WTC11 (cell line): ENCODE data around the gene IL18BP. TPM values are rescaled to one million over a fixed set of nuclear protein-coding genes. Genes with fewer than 3 reads are reported as not detected.

Experiments
- ATAC-seq: fragments of 200-7000 bp; cut with Tn5 transposase; 2 replicates; pipeline ENCODE4 v1.10.0; 2021; ENCODE audit warnings: mild to moderate bottlenecking, moderate library complexity
- CTCF ChIA-PET: fragments of 300-600 bp; sonication (Branson Sonifier 250); formaldehyde crosslinking; loops from one replicate; lab custom pipeline; 2021; ENCODE audit warnings: antibody characterized with exemption; lab: Charles Lee
- POLR2A ChIA-PET: fragments of 350-600 bp; sonication (Branson Sonifier 250); formaldehyde crosslinking; loops from one replicate; lab custom pipeline; 2021; ENCODE audit warnings: antibody characterized with exemption; lab: Charles Lee
- DNase-seq: peaks from one replicate; pipeline ENCODE4 v3.0.0; 2021; ENCODE audit warnings: low spot score
- H3K27ac Mint-ChIP-seq: 2 replicates; pipeline ENCODE4 v1.8.0; 2021; ENCODE audit warnings: mixed read lengths
- H3K27me3 Mint-ChIP-seq: 2 replicates; pipeline ENCODE4 v1.8.0; 2021; ENCODE audit warnings: low read depth, mild to moderate bottlenecking, moderate library complexity, mixed read lengths
- H3K36me3 Mint-ChIP-seq: 2 replicates; pipeline ENCODE4 v1.8.0; 2021; ENCODE audit warnings: mixed read lengths
- H3K4me1 Mint-ChIP-seq: 2 replicates; pipeline ENCODE4 v1.8.0; 2022; ENCODE audit warnings: mixed read lengths
- H3K4me3 Mint-ChIP-seq: 2 replicates; pipeline ENCODE4 v1.8.0; 2021; ENCODE audit warnings: mild to moderate bottlenecking, moderate library complexity, mixed read lengths
- H3K9me3 Mint-ChIP-seq: 2 replicates; pipeline ENCODE4 v1.8.0; 2021; ENCODE audit warnings: mixed read lengths
- ATF1 ChIP-seq: sonication (generic); formaldehyde crosslinking; IDR thresholded peaks from 2 replicates; pipeline ENCODE4 v1.8.1; 2023; ENCODE audit warnings: mild to moderate bottlenecking, moderate library complexity, missing genetic modification reagents
- CREM ChIP-seq: sonication (generic); formaldehyde crosslinking; IDR thresholded peaks from 2 replicates; pipeline ENCODE4 v1.8.1; 2022; ENCODE audit warnings: mild to moderate bottlenecking, missing genetic modification reagents, moderate library complexity
- FOXP1 ChIP-seq: sonication (generic); formaldehyde crosslinking; IDR thresholded peaks from 2 replicates; pipeline ENCODE4 v1.8.0; 2022; ENCODE audit warnings: missing genetic modification reagents, mild to moderate bottlenecking, moderate library complexity, borderline replicate concordance
- GABPB1 ChIP-seq: sonication (generic); formaldehyde crosslinking; IDR thresholded peaks from 2 replicates; pipeline ENCODE4 v1.8.1; 2023; ENCODE audit warnings: mild to moderate bottlenecking, missing genetic modification reagents
- GRHL2 ChIP-seq: fragments of 250-450 bp; sonication (Bioruptor Pico); IDR thresholded peaks from 2 replicates; pipeline ENCODE4 v1.8.0; 2022; ENCODE audit warnings: mild to moderate bottlenecking, moderate library complexity; ENCODE audit not compliant: insufficient replicate concordance, severe bottlenecking
- KAT7 ChIP-seq: sonication (generic); formaldehyde crosslinking; IDR thresholded peaks from 2 replicates; pipeline ENCODE4 v1.8.1; 2023; ENCODE audit warnings: missing genetic modification reagents, mild to moderate bottlenecking, borderline replicate concordance
- NR1H2 ChIP-seq: sonication (generic); formaldehyde crosslinking; IDR thresholded peaks from 2 replicates; pipeline ENCODE4 v1.9.0; 2021; ENCODE audit warnings: mild to moderate bottlenecking, moderate library complexity, missing genetic modification reagents
- NR2C2 ChIP-seq: sonication (generic); formaldehyde crosslinking; IDR thresholded peaks from 2 replicates; pipeline ENCODE4 v1.8.0; 2022; ENCODE audit warnings: mild to moderate bottlenecking, missing genetic modification reagents
- RELA ChIP-seq: sonication (generic); formaldehyde crosslinking; IDR thresholded peaks from 2 replicates; pipeline ENCODE4 v1.8.1; 2022; ENCODE audit warnings: missing genetic modification reagents, mild to moderate bottlenecking, borderline replicate concordance
- SMAD3 ChIP-seq: sonication (generic); formaldehyde crosslinking; IDR thresholded peaks from 2 replicates; pipeline ENCODE4 v1.8.0; 2022; ENCODE audit warnings: missing genetic modification reagents, mild to moderate bottlenecking, borderline replicate concordance
- SMAD4 ChIP-seq: sonication (generic); formaldehyde crosslinking; IDR thresholded peaks from 2 replicates; pipeline ENCODE4 v1.8.0; 2022; ENCODE audit warnings: mild to moderate bottlenecking, missing genetic modification reagents
- ZNF416 ChIP-seq: fragments of 250-450 bp; sonication (Bioruptor Pico); IDR thresholded peaks from 2 replicates; pipeline ENCODE4 v1.9.0; 2021; ENCODE audit warnings: mild to moderate bottlenecking, inconsistent platforms
- ZNF671 ChIP-seq: fragments of 250-450 bp; sonication (Bioruptor Pico); IDR thresholded peaks from 2 replicates; pipeline ENCODE4 v1.8.0; 2021; ENCODE audit warnings: mild to moderate bottlenecking
- total RNA-seq: library from RNA; stranded (reverse); gene quantifications from 3 replicates; pipeline ENCODE4 v1.2.3, GENCODE V29; 2021
- TF ChIP-seq, protein P1 (sequence below): sonication (generic); formaldehyde crosslinking; conservative IDR thresholded peaks from 2 replicates; pipeline ENCODE4 v1.8.1; 2023; ENCODE audit warnings: mild to moderate bottlenecking, low read depth, missing genetic modification reagents, moderate library complexity
- TF ChIP-seq, protein P2 (sequence below): sonication (generic); formaldehyde crosslinking; IDR thresholded peaks from 2 replicates; pipeline ENCODE4 v1.8.1; 2023; ENCODE audit warnings: mild to moderate bottlenecking, missing genetic modification reagents, moderate library complexity
- TF ChIP-seq, protein P3 (sequence below): sonication (generic); formaldehyde crosslinking; IDR thresholded peaks from 2 replicates; pipeline ENCODE4 v1.8.0; 2022; ENCODE audit warnings: mild to moderate bottlenecking, missing genetic modification reagents
- TF ChIP-seq, protein P4 (sequence below): sonication (generic); formaldehyde crosslinking; IDR thresholded peaks from 2 replicates; pipeline ENCODE4 v1.8.1; 2022; ENCODE audit warnings: missing genetic modification reagents, borderline replicate concordance
- TF ChIP-seq, protein P5 (sequence below): sonication (generic); formaldehyde crosslinking; IDR thresholded peaks from 2 replicates; pipeline ENCODE4 v1.8.0; 2022; ENCODE audit warnings: mild to moderate bottlenecking, missing genetic modification reagents

IL18BP gene
- total RNA-seq, 1 experiment from 2014 or later = 17.3 TPM

DNA sequence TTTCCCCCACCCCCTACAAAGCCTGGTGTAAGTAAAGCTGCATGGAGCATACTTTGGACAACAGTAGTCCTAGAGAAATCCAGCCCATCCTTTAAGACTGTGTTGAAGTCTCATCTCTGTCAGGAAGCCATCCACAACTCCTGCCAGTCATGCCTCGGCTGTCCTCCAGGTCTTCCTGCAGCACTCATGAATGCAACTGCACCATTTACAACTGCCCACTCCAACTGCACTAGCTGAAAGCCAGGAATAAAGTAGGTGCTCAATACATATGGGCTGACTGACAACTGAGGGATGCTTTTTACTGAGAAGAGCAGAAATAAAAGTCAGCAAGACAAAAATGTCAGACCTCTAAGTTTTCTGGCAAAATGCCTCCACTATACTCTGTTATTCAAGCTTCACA, 27.4 kb downstream of the IL18BP start:
- peaks cover 35% of the 10 kb centered on the region for H3K36me3 Mint-ChIP-seq
- no peak for TF ChIP-seq ZNF671 (CRISPR knock-in tag)
- no peak for TF ChIP-seq SMAD3 (CRISPR knock-in tag)
- TF ChIP-seq, protein P1, sequence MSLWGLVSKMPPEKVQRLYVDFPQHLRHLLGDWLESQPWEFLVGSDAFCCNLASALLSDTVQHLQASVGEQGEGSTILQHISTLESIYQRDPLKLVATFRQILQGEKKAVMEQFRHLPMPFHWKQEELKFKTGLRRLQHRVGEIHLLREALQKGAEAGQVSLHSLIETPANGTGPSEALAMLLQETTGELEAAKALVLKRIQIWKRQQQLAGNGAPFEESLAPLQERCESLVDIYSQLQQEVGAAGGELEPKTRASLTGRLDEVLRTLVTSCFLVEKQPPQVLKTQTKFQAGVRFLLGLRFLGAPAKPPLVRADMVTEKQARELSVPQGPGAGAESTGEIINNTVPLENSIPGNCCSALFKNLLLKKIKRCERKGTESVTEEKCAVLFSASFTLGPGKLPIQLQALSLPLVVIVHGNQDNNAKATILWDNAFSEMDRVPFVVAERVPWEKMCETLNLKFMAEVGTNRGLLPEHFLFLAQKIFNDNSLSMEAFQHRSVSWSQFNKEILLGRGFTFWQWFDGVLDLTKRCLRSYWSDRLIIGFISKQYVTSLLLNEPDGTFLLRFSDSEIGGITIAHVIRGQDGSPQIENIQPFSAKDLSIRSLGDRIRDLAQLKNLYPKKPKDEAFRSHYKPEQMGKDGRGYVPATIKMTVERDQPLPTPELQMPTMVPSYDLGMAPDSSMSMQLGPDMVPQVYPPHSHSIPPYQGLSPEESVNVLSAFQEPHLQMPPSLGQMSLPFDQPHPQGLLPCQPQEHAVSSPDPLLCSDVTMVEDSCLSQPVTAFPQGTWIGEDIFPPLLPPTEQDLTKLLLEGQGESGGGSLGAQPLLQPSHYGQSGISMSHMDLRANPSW (CRISPR knock-in tag) = no peak
- no peak for TF ChIP-seq CREM (CRISPR knock-in tag)
- no peak overlapping the region for H3K4me3 Mint-ChIP-seq
- H3K4me1 Mint-ChIP-seq = peaks cover 3% of the 10 kb centered on the region; the same call in 1 of the 2 replicates
- ChIA-PET POLR2A (interaction anchor here (1.3 kb wide), 1 partner anchor 60 kb away, joined by 4 read pairs; no protein-coding TSS in a partner anchor), CTCF (interaction anchor here (1.0 to 3.7 kb wide), 14 partner anchors 10 to 421 kb away, joined by 3 to 235 read pairs (median 16); partner anchors contain the start of gene LRRC51)
- peak overlapping the region; percentile 84 for H3K27ac Mint-ChIP-seq
- no peak for DNase-seq
- no peaks in the 10 kb centered on the region for H3K27me3 Mint-ChIP-seq
- no peaks in the 10 kb centered on the region for H3K9me3 Mint-ChIP-seq
- ATAC-seq = no peak

DNA sequence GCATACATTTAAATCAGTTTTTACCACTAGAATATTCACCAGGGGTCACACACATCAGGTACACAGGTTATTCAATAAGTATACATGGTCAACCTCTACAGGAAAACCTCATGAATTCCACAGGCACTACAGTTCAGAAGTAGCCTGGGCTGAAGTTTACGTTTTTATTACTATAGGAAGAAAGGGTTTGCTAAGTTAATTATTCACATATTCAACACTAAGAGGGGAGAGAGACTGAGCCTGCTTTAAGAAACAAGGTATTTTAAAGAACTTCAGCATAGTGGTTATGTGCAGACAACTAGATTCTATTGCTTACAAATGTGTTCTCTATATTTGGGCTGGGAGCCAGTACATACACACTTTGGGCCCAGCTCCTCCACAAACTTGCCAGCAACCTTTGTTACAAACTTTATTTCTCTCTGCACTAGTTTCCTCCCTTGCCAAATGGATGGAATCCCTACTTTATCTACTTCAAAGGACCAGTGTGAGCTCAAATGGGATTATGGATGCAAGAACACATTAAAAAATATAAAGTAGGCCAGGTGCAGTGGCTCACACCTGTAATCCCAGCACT, 31.9 kb downstream of the IL18BP start:
- DNase-seq (no peak), ATAC-seq (no peak)
- TF ChIP-seq, protein P2, sequence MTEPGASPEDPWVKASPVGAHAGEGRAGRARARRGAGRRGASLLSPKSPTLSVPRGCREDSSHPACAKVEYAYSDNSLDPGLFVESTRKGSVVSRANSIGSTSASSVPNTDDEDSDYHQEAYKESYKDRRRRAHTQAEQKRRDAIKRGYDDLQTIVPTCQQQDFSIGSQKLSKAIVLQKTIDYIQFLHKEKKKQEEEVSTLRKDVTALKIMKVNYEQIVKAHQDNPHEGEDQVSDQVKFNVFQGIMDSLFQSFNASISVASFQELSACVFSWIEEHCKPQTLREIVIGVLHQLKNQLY (CRISPR knock-in tag) = no peak
- TF ChIP-seq NR1H2 (CRISPR knock-in tag) = no peak
- TF ChIP-seq SMAD4 (CRISPR knock-in tag) = no peak
- TF ChIP-seq GRHL2 (CRISPR knock-in tag) = no peak
- no peak for TF ChIP-seq KAT7 (CRISPR knock-in tag)
- TF ChIP-seq, protein P1 (CRISPR knock-in tag) = no peak
- TF ChIP-seq NR2C2 (CRISPR knock-in tag) = no peak
- no peak for TF ChIP-seq SMAD3 (CRISPR knock-in tag)
- TF ChIP-seq ZNF416 (CRISPR knock-in tag) = no peak
- no peak for TF ChIP-seq GABPB1 (CRISPR knock-in tag)
- no peak for TF ChIP-seq RELA (CRISPR knock-in tag)
- TF ChIP-seq, protein P3, sequence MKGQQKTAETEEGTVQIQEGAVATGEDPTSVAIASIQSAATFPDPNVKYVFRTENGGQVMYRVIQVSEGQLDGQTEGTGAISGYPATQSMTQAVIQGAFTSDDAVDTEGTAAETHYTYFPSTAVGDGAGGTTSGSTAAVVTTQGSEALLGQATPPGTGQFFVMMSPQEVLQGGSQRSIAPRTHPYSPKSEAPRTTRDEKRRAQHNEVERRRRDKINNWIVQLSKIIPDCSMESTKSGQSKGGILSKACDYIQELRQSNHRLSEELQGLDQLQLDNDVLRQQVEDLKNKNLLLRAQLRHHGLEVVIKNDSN (CRISPR knock-in tag) = no peak
- TF ChIP-seq, protein P4, sequence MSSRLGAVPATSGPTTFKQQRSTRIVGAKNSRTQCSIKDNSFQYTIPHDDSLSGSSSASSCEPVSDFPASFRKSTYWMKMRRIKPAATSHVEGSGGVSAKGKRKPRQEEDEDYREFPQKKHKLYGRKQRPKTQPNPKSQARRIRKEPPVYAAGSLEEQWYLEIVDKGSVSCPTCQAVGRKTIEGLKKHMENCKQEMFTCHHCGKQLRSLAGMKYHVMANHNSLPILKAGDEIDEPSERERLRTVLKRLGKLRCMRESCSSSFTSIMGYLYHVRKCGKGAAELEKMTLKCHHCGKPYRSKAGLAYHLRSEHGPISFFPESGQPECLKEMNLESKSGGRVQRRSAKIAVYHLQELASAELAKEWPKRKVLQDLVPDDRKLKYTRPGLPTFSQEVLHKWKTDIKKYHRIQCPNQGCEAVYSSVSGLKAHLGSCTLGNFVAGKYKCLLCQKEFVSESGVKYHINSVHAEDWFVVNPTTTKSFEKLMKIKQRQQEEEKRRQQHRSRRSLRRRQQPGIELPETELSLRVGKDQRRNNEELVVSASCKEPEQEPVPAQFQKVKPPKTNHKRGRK = no peak
- no peak for TF ChIP-seq FOXP1
- TF ChIP-seq CREM (CRISPR knock-in tag) = no peak
- no peak for TF ChIP-seq ATF1 (CRISPR knock-in tag)
- TF ChIP-seq, protein P5, sequence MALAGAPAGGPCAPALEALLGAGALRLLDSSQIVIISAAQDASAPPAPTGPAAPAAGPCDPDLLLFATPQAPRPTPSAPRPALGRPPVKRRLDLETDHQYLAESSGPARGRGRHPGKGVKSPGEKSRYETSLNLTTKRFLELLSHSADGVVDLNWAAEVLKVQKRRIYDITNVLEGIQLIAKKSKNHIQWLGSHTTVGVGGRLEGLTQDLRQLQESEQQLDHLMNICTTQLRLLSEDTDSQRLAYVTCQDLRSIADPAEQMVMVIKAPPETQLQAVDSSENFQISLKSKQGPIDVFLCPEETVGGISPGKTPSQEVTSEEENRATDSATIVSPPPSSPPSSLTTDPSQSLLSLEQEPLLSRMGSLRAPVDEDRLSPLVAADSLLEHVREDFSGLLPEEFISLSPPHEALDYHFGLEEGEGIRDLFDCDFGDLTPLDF (CRISPR knock-in tag) = no peak
- H3K27ac Mint-ChIP-seq = no peak overlapping the region
- no peak overlapping the region for H3K4me3 Mint-ChIP-seq
- H3K4me1 Mint-ChIP-seq = peaks cover 2% of the 10 kb centered on the region; the same call in 1 of the 2 replicates
- no peaks in the 10 kb centered on the region for H3K9me3 Mint-ChIP-seq
- ChIA-PET CTCF (interaction anchor here (1.1 to 4.6 kb wide), 3 partner anchors 9 to 208 kb away, joined by 3 to 29 read pairs (median 5); no protein-coding TSS in a partner anchor), POLR2A (no interaction called here)
- peaks cover 23% of the 10 kb centered on the region for H3K36me3 Mint-ChIP-seq
- H3K27me3 Mint-ChIP-seq = no peaks in the 10 kb centered on the region
